GM21367 (cell line): ENCODE measurements around the gene KPRP.

Source experiments
- ATAC-seq: cut with Tn5 transposase; IDR thresholded peaks from one replicate; pipeline ENCODE4 v1.9.1; 2021; ENCODE audit not compliant: unreplicated experiment

The KPRP gene, protein sequence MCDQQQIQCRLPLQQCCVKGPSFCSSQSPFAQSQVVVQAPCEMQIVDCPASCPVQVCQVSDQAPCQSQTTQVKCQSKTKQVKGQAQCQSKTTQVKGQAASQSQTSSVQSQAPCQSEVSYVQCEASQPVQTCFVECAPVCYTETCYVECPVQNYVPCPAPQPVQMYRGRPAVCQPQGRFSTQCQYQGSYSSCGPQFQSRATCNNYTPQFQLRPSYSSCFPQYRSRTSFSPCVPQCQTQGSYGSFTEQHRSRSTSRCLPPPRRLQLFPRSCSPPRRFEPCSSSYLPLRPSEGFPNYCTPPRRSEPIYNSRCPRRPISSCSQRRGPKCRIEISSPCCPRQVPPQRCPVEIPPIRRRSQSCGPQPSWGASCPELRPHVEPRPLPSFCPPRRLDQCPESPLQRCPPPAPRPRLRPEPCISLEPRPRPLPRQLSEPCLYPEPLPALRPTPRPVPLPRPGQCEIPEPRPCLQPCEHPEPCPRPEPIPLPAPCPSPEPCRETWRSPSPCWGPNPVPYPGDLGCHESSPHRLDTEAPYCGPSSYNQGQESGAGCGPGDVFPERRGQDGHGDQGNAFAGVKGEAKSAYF

DNA sequence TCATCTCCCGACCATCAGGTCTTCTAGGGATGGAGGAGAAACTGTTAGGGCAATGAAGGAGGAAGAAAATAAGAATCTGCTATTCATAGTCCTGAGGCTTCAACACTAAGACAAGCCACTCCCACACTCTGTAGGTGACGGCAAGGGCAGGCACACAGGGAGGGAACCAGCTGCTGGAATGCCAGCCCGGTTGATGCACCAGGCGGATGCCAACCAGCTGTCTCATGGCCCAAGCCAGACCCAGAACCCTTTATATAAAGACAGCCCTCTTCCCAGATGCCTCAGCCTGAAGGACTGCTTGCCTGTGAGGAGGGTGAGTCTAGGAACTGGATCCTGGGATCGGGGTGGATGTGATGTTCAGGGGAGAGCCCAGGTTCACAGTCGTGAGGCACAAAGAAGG, at the start of gene KPRP:
Gene KPRP (plus strand): TSS at position 279 of the 400 bp plus-strand sequence. CDS start 1,564 bp downstream, outside the sequence.
- no peak for ATAC-seq

- no peak for ATAC-seq
These were observed 39.6 kb upstream of the KPRP start for GRCh38 chr1:152718238-152718637.

- ATAC-seq, result no peak
These were observed 32.6 kb upstream of the KPRP start for GRCh38 chr1:152725261-152725660.

- ATAC-seq, result no peak
These were observed 28.8 kb upstream of the KPRP start for GRCh38 chr1:152728986-152729385.

- no peak for ATAC-seq
These were observed 22.2 kb upstream of the KPRP start for GRCh38 chr1:152735648-152736047.

DNA sequence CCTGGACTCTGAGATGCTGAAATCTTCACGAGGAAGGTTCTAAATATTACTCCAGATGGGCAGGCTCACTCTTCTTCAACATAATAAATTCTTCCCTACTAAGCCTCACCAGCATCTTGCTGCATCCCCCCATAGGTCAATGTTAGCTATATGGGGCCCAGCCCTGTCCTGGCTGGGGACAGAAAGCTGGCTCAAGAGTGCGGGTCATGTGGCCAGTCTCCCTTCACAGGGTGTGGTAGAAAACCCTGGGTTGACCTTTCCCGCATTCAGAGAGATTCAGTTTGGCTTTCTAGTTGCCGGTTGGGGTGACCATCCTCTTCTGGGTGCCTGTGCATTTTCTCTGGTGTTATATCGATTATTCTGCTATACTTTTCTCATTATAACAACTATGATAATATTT, 19.8 kb upstream of the KPRP start:
- ATAC-seq, result no peak

DNA sequence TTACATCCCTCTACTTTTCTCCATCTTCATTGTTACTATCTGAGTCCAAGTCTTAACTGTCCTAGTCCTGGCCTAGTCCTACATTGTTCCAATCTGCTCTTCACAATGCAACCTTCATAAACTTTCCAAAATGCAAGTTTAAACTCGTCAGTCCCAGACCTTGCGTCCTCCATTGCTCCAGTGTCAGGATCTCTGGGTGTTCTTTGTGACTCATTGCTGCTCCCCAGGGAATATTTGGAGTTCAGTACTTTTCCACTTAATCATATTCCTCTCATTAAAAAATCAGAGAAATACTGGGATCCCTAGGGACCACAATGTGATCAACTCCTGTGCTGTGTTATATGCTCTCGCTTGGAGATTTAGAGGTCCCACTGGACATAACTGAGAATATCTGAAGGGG, 18.0 kb upstream of the KPRP start:
- no peak for ATAC-seq

- ATAC-seq, result no peak
These were observed 16.2 kb upstream of the KPRP start for GRCh38 chr1:152741656-152742055.

DNA sequence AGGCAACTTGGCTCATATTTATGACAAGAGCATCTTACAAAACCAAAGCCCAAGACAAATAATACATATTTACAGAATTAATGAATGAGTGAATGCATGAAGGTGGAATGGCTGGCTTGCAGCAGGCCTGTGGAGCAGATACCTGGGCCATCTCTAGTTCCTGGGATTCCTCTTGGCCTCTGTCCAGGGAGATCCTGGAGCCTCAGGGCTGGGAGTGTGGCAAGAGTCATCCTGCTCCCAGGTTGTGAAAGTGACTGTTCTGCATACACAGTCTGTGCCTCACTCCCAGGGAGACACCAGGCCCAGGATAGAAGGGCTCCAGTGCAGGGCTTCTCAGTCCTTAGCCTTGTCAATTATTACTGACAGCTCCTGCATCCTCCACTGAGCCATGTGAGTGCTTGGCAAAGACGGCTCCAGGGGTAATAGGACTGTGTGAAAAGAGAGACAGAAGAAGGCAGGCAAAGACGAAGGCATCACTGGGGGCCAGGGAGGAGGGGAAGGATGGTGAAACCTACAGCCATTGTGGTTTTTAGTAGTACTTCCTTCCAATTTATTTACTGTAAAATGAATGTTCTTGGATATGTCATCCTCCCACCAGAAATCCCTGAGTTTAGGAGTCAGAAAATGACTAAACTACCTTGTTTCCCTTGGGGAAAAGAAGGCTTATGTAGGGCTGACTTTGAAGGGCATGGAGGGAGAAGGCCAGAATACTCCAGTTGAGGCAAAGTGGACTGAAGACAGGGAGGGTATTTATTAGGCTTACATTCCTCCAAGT, 14.3 kb upstream of the KPRP start:
- no peak for ATAC-seq

DNA sequence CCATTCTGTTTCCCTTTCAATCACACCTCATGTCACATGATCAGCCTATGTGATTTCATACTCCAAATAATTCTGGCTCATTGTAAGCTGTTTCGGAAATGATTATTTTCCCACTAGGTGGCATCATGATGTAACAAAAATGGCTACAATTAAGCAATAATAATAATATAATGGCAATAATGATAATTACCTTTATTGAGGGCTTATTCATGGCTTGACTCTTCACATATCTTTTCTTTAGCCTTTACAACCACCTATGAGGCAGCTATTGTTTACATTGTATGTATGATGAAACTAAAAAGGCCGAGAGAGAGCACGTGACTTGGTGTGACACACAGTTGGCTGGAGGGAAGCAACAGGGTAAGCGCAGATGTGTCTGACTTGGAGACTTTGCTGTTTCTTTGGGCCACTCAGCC, 12.5 kb upstream of the KPRP start:
- no peak for ATAC-seq

DNA sequence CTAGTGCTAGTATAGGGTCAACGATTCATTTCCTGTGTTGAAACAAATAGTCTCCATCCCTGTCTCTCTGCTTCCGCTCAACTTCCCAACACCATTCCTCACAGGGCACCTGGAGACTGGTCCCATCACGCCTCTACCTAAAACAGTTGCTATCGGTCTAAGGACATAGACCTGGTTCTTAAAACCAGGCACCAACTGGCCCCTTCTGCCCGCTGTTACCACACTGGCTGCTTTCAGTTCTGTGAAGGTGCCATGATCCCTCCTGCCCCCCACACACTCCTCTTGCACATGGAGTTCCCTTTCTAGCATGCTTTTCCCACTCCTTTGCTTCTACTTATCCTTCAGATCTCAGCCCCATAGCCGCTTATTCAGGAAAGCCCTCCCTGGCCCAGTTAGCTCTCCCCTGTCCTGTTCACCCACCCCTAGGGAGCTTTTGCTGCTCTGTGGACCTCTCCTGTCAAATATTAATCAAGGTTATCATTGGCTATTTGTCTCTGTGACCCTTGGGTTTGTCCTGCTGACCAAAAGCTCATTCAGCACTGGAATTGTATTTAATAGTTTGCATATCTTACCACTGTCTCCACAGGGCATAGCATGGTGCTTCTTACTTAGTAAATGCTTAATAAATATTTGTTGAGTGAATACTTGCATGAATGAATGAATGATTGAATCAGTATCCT, 11.9 kb upstream of the KPRP start:
- ATAC-seq, result no peak

- ATAC-seq, result no peak
These were observed 10.0 kb upstream of the KPRP start for GRCh38 chr1:152747831-152748230.

- no peak for ATAC-seq
These were observed 5.6 kb upstream of the KPRP start for GRCh38 chr1:152752225-152752624.

DNA sequence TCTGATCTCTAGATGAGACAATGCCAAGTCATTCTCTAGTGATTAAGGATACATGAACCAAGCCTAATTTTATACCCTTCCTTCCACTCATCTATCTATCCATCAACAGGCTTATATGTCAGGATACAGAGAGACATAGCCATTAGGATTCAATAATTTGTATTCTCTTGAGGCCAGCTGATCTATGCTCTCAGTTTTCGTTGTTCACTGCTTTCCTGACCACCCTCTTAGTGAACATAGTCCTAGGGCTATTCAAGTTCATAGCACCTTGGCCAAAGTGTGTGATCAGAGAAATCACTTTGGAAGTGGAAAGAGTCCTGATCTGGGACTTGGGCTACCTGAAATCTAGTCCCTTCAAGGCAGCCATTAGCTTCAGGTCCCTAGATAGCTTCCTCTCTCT, 4.2 kb upstream of the KPRP start:
- ATAC-seq, result no peak

- ATAC-seq, result no peak
These were observed 953 bp upstream of the KPRP start for GRCh38 chr1:152756872-152757271.

DNA sequence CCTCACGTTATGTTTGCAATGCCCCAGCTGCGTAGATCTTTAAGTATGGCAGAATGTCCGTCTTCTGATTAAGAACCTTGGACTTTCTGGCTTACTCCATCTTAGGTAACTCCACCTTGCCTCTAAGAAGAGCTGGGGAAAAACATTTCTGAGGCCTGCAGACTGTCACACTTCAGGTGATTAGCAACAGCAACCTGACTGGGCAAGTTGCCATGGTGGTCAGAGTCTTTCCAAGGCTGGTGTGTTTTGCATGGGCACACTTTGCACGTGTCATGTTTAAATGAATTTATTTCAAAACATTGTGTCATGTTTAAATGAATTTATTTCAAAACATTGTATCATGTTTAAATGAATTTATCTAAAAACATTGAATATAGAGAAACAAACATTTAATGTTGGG, 811 bp downstream of the KPRP start:
- ATAC-seq, result no peak

GRCh38 chr1:152759453-152760173, 1.8 kb downstream of the KPRP start:
- ATAC-seq, result no peak

DNA sequence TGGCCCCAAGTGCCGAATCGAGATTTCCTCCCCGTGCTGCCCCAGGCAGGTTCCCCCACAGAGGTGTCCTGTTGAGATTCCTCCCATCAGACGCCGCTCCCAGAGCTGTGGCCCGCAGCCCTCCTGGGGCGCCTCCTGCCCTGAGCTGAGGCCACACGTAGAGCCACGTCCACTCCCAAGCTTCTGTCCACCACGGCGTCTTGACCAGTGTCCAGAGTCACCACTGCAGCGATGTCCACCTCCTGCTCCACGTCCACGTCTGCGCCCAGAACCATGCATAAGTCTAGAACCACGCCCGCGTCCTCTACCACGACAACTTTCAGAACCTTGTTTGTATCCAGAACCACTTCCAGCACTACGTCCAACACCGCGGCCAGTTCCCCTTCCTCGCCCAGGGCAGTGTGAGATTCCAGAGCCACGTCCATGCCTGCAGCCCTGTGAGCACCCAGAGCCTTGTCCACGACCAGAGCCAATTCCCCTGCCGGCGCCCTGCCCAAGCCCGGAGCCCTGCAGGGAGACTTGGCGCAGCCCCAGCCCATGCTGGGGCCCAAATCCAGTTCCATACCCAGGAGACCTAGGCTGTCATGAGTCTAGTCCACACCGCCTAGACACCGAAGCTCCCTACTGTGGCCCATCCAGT, 2.8 kb downstream of the KPRP start:
- ATAC-seq, result no peak

- no peak for ATAC-seq
These were observed 3.9 kb downstream of the KPRP start for GRCh38 chr1:152761609-152762213.
